Neural progenitor cell (in vitro differentiated cells): Measurements from ENCODE around the gene CFAP61. TPM values are rescaled to one million over a fixed set of nuclear protein-coding genes. Genes with fewer than 3 reads are reported as not detected.

Experiments used
- DNase-seq: peaks from one replicate; pipeline ENCODE4 v3.0.0-alpha.2; 2016; ENCODE audit warnings: low spot score
- H2AFZ ChIP-seq: fragments of 200-600 bp; sonication (generic); replicated peaks from 2 replicates; pipeline ENCODE4 v1.6.1; 2016; ENCODE audit warnings: antibody characterized with exemption
- H3F3A ChIP-seq: fragments of 200-600 bp; sonication (generic); 2 replicates; pipeline ENCODE4 v1.6.1; 2016; ENCODE audit warnings: antibody characterized with exemption, low read depth
- H3K27ac ChIP-seq: fragments of 200-600 bp; sonication (generic); 2 replicates; pipeline ENCODE4 v1.5.1; 2016; ENCODE audit warnings: mild to moderate bottlenecking
- H3K27me3 ChIP-seq: fragments of 200-600 bp; sonication (generic); 2 replicates; pipeline ENCODE4 v1.6.1; 2016; ENCODE audit warnings: mild to moderate bottlenecking, moderate library complexity
- H3K36me3 ChIP-seq: fragments of 200-600 bp; sonication (generic); 2 replicates; pipeline ENCODE4 v1.5.1; 2016
- H3K4me1 ChIP-seq: fragments of 200-600 bp; sonication (generic); 2 replicates; pipeline ENCODE4 v1.6.1; 2016; ENCODE audit warnings: mixed run types
- H3K4me2 ChIP-seq: fragments of 200-600 bp; sonication (generic); 2 replicates; pipeline ENCODE4 v1.6.1; 2016
- H3K4me3 ChIP-seq: fragments of 200-600 bp; sonication (generic); 2 replicates; pipeline ENCODE4 v1.5.1; 2016
- H3K79me2 ChIP-seq: fragments of 200-600 bp; sonication (generic); 2 replicates; pipeline ENCODE4 v1.6.1; 2016; ENCODE audit warnings: low read depth
- H3K9ac ChIP-seq: fragments of 200-600 bp; sonication (generic); 2 replicates; pipeline ENCODE4 v1.6.1; 2016
- H3K9me3 ChIP-seq: fragments of 200-600 bp; sonication (generic); 2 replicates; pipeline ENCODE4 v1.5.1; 2016; ENCODE audit warnings: low read depth
- H4K20me1 ChIP-seq: fragments of 200-600 bp; sonication (generic); 2 replicates; pipeline ENCODE4 v1.6.1; 2016; ENCODE audit warnings: low read depth
- H3K27ac Mint-ChIP-seq: 3 replicates; pipeline ENCODE4 v1.8.0; 2021; ENCODE audit warnings: mixed read lengths
- H3K27me3 Mint-ChIP-seq: 2 replicates; pipeline ENCODE4 v1.8.0; 2022; ENCODE audit warnings: low read depth, mild to moderate bottlenecking, inconsistent platforms, moderate library complexity, mixed read lengths; ENCODE audit not compliant: insufficient read depth
- H3K36me3 Mint-ChIP-seq: 3 replicates; pipeline ENCODE4 v1.8.0; 2021; ENCODE audit warnings: mixed read lengths
- H3K4me1 Mint-ChIP-seq: 3 replicates; pipeline ENCODE4 v1.8.0; 2021; ENCODE audit warnings: mixed read lengths
- H3K4me3 Mint-ChIP-seq: 3 replicates; pipeline ENCODE4 v1.8.0; 2021; ENCODE audit warnings: mild to moderate bottlenecking, moderate library complexity, mixed read lengths
- H3K9me3 Mint-ChIP-seq: 3 replicates; pipeline ENCODE4 v1.8.0; 2020; ENCODE audit warnings: mixed read lengths
- EZH2 ChIP-seq: fragments of 200-600 bp; sonication (generic); IDR thresholded peaks from 2 replicates; pipeline ENCODE4 v1.6.1; 2017; ENCODE audit warnings: antibody characterized with exemption, mild to moderate bottlenecking, moderate library complexity
- EZH2phosphoT487 ChIP-seq: fragments of 200-600 bp; sonication (generic); IDR thresholded peaks from 2 replicates; pipeline ENCODE4 v1.6.1; 2017; ENCODE audit warnings: antibody characterized with exemption
- total RNA-seq: library from RNA; depleted of rRNA; stranded (reverse); fragments of >200 nt; gene quantifications from 2 replicates; pipeline ENCODE4 v1.2.3, GENCODE V29; 2015; ENCODE audit warnings: low replicate concordance
- TF ChIP-seq, protein P1 (sequence below): fragments of 200-600 bp; sonication (generic); IDR thresholded peaks from 2 replicates; pipeline ENCODE4 v1.5.1; 2017; ENCODE audit warnings: antibody characterized with exemption, mild to moderate bottlenecking

The CFAP61 gene
- total RNA-seq, 1 donor from 2014 or later: not detected

DNA sequence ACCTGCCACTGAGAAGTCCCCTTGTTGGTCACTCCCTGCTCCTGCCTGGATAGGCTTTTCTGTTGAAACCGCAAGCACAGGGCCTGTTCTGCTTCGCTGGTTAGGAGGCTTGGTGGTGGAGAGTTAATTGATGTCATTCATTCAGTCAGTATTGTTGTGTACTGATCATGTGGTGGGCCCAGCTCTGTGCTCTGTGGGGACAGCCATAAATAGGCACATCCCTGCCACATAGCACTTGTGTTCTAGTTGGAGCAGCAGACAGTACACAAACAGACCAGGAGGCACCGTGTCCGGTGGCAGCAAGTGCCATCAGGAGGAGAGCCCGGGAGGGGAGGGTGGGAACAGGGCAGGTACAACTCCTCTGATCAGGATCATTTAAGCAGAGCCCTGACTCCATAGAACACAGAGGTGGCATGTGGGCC is 160.4 kb downstream of the CFAP61 start:
- Histone ChIP-seq H3K4me1 (peaks cover 56% of the 10 kb centered on the region), H3K9ac (no peak overlapping the region), H3K27ac (no peak overlapping the region), H2AFZ (no peak overlapping the region), H3K4me3 (no peak overlapping the region), H3K9me3 (no peaks in the 10 kb centered on the region), H4K20me1 (no peaks in the 10 kb centered on the region), H3K4me2 (no peak overlapping the region), H3K79me2 (no peaks in the 10 kb centered on the region), H3F3A (peaks cover 16% of the 10 kb centered on the region), H3K27me3 (no peaks in the 10 kb centered on the region), H3K36me3 (no peaks in the 10 kb centered on the region)
- Mint-ChIP-seq H3K4me3 (no peak overlapping the region), H3K9me3 (no peaks in the 10 kb centered on the region), H3K36me3 (no peaks in the 10 kb centered on the region), H3K27ac (no peak overlapping the region), H3K27me3 (peaks cover 8% of the 10 kb centered on the region), H3K4me1 (peaks cover 68% of the 10 kb centered on the region)
- peak; percentile 35 for DNase-seq
- TF ChIP-seq EZH2 (no peak), EZH2phosphoT487 (no peak)
- TF ChIP-seq, protein P1, sequence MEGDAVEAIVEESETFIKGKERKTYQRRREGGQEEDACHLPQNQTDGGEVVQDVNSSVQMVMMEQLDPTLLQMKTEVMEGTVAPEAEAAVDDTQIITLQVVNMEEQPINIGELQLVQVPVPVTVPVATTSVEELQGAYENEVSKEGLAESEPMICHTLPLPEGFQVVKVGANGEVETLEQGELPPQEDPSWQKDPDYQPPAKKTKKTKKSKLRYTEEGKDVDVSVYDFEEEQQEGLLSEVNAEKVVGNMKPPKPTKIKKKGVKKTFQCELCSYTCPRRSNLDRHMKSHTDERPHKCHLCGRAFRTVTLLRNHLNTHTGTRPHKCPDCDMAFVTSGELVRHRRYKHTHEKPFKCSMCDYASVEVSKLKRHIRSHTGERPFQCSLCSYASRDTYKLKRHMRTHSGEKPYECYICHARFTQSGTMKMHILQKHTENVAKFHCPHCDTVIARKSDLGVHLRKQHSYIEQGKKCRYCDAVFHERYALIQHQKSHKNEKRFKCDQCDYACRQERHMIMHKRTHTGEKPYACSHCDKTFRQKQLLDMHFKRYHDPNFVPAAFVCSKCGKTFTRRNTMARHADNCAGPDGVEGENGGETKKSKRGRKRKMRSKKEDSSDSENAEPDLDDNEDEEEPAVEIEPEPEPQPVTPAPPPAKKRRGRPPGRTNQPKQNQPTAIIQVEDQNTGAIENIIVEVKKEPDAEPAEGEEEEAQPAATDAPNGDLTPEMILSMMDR: no peak

GRCh38 chr20:20213526-20214121 is 161.3 kb downstream of the CFAP61 start:
- DNase-seq: no peak
- peaks cover 55% of the 10 kb centered on the region for H3K4me1 ChIP-seq
- Mint-ChIP-seq H3K36me3 (no peaks in the 10 kb centered on the region), H3K27me3 (peaks cover 8% of the 10 kb centered on the region), H3K27ac (peak overlapping the region; percentile 55), H3K4me1 (peaks cover 75% of the 10 kb centered on the region), H3K9me3 (peaks cover 5% of the 10 kb centered on the region), H3K4me3 (no peak overlapping the region)
- H2AFZ ChIP-seq: no peak overlapping the region
- no peak overlapping the region for H3K4me2 ChIP-seq
- TF ChIP-seq EZH2 (no peak), EZH2phosphoT487 (no peak)
- TF ChIP-seq, protein P1: no peak
- H3K27me3 ChIP-seq: no peaks in the 10 kb centered on the region
- H3F3A ChIP-seq: peaks cover 24% of the 10 kb centered on the region
- no peaks in the 10 kb centered on the region for H3K79me2 ChIP-seq
- H3K9me3 ChIP-seq: peaks cover 7% of the 10 kb centered on the region
- no peak overlapping the region for H3K4me3 ChIP-seq
- H3K36me3 ChIP-seq: peaks cover 2% of the 10 kb centered on the region
- H3K9ac ChIP-seq: no peak overlapping the region
- no peaks in the 10 kb centered on the region for H4K20me1 ChIP-seq
- H3K27ac ChIP-seq: no peak overlapping the region

DNA sequence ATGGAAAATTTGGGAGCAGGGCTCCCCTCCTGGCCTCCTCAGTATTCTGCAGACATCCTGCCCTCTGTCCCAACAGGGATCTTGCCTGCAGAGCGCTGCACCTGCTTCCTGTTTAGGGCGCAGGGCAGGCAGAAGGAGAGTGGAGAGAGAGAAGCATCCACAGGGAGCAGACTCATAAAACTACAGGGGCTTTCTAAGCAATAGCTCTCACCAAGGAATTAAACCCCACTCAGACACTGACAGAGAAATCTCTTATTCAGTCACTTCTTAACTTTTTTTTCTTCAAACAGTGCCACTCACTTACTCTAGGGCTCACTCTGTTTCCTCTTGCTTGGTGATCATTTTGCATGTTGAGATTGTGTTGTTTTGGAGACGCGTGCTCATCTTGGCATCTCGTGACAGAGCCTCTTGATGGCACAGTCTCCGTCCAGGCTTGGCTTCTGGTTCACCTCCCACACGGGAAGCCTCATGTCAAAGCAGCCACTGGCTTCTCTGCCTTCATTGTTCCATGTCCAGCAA is 162.5 kb downstream of the CFAP61 start:
- no peaks in the 10 kb centered on the region for H3K79me2 ChIP-seq
- H3K27ac Mint-ChIP-seq: peak overlapping the region; percentile 97
- H2AFZ ChIP-seq: peak overlapping the region; percentile 46

More for the DNA sequence above, 162.5 kb downstream of the CFAP61 start:
- Mint-ChIP-seq H3K4me1 (peaks cover 75% of the 10 kb centered on the region), H3K27me3 (peaks cover 8% of the 10 kb centered on the region), H3K9me3 (peaks cover 10% of the 10 kb centered on the region), H3K36me3 (peaks cover 5% of the 10 kb centered on the region), H3K4me3 (no peak overlapping the region)
- H3K4me1 ChIP-seq: peaks cover 55% of the 10 kb centered on the region
- no peaks in the 10 kb centered on the region for H3K27me3 ChIP-seq
- no peak overlapping the region for H3K4me3 ChIP-seq
- TF ChIP-seq, protein P1: peak; percentile 3
- TF ChIP-seq EZH2phosphoT487: no peak
- no peaks in the 10 kb centered on the region for H4K20me1 ChIP-seq
- H3K36me3 ChIP-seq: peaks cover 4% of the 10 kb centered on the region
- DNase-seq: no peak
- no peak overlapping the region for H3K27ac ChIP-seq
- peak overlapping the region; percentile 37 for H3K4me2 ChIP-seq
- H3F3A ChIP-seq: peaks cover 24% of the 10 kb centered on the region
- H3K9ac ChIP-seq: no peak overlapping the region
- H3K9me3 ChIP-seq: peaks cover 14% of the 10 kb centered on the region
